ENCODE results near the gene UFD1. TPM values are rescaled to one million over a fixed set of nuclear protein-coding genes. Genes with fewer than 3 reads are reported as not detected.

The UFD1 gene
- total and polyA plus RNA-seq, 9 of the 15 experiments (the other 6 are each of a cell fraction or from before 2014, with no cell fraction given): 238 to 645 (median 363) TPM

GRCh38 chr22:19494001-19494560, 15.1 kb upstream of the UFD1 start:
- Histone ChIP-seq H3K36me3 (ENCODE audit: control insufficient read depth, insufficient read depth, low read length) (peaks cover 97% of the 10 kb centered on the region), H3K9ac (ENCODE audit: insufficient read depth in 1 of 2, low read depth in 2 of 2, low read length in 2 of 2) (peak overlapping the region in 1 of 2 experiments; percentile 8; a peak in 1 of 4 replicates), H3K79me2 (ENCODE audit: control insufficient read depth, insufficient read depth, low read length) (peaks cover 18% of the 10 kb centered on the region), H4K20me1 (replicated peaks; ENCODE audit: control insufficient read depth, insufficient read depth, low read length) (no peaks in the 10 kb centered on the region; the same call in 1 of the 2 replicates), H3K9me1 (ENCODE audit: control insufficient read depth, insufficient read depth, low read length) (no peaks in the 10 kb centered on the region), H3K27ac (ENCODE audit: extremely low read depth, low read depth, low read length) (no peak overlapping the region), H3K27me3 (ENCODE audit: control insufficient read depth in 2 of 2, insufficient read depth in 2 of 2, low read length in 2 of 2) (no peaks in the 10 kb centered on the region), H3K4me1 (replicated peaks in 1 of 2; ENCODE audit: control insufficient read depth in 2 of 2, insufficient read depth in 2 of 2, low read length in 2 of 2) (no peaks in the 10 kb centered on the region; a peak in 2 of 5 replicates), H3K9me3 (replicated peaks; ENCODE audit: control insufficient read depth, insufficient read depth, low read depth, low read length) (no peaks in the 10 kb centered on the region), H2AFZ (ENCODE audit: low read depth, low read length) (no peak overlapping the region), H3K4me3 (no peak overlapping the region), H3K4me2 (ENCODE audit: insufficient read depth, low read length) (no peak overlapping the region)
- no TSS peak for BruUV-seq (replicated peaks)
- DNase-seq (ENCODE audit: extremely low read depth in 1 of 4, low spot score in 3 of 4) (no peak), ATAC-seq (no peak), FAIRE-seq (no peak)
- ChIA-PET CTCF (ENCODE audit: low intra/inter-chr PET ratio) (no interaction called here), POLR2A (interaction anchor here (0.5 to 7.8 kb wide), 15 partner anchors 9 to 194 kb away, joined by 3 to 95 read pairs (median 4); partner anchors contain the start of genes CDC45 and UFD1)
- intact Hi-C loops (cut with micrococcal nuclease): no loop called here
- in situ Hi-C loops (cut with MboI): no loop called here
- 95% methylated on average over 8 of the region's 8 CpGs for WGBS (ENCODE audit: insufficient coverage, low coverage, missing lambda C conversion rate)
- TF ChIP-seq ZKSCAN3 (CRISPR knock-in tag; IDR thresholded peaks at IDR 0.05) (no peak), ZNF146 (CRISPR knock-in tag; IDR thresholded peaks at IDR 0.05; ENCODE audit: unreplicated experiment) (no peak), U2AF1 (optimal IDR thresholded peaks at IDR 0.05; ENCODE audit: low read depth, low read length) (no peak), GMEB1 (CRISPR knock-in tag; IDR thresholded peaks at IDR 0.05) (no peak), ATF2 (CRISPR knock-in tag; IDR thresholded peaks at IDR 0.05) (peak; percentile 47; the same call in 1 of the 2 replicates), PTRF (tag; IDR thresholded peaks at IDR 0.05) (no peak), TRIM25 (IDR thresholded peaks at IDR 0.05; ENCODE audit: borderline replicate concordance) (no peak), POLR2A (conservative IDR thresholded peaks at IDR 0.05) (0 out of 2 replicates have a peak, but pooled peaks have one; percentile 20), ZEB2 (IDR thresholded peaks at IDR 0.05) (no peak), HINFP (tag; conservative IDR thresholded peaks at IDR 0.05; ENCODE audit: low read depth) (no peak), ZFP91 (CRISPR knock-in tag; IDR thresholded peaks at IDR 0.05) (no peak)
